Liver (tissue), 9 donors: ENCODE results near the gene CHMP5. TPM values are rescaled to one million over a fixed set of nuclear protein-coding genes. Genes with fewer than 3 reads are reported as not detected.

Experiments used
- DNase-seq: peaks from one replicate; pipeline ENCODE4 v3.0.0-alpha.2; 2017; ENCODE audit warnings: low spot score
- H3K27ac ChIP-seq, 2 donors: one replicate each; pipeline ENCODE4 v1.7.0; 2013; ENCODE audit warnings: inconsistent platforms in 2 of 2, low read length in 2 of 2, control low read depth in 1 of 2, low read depth in 1 of 2, mild to moderate bottlenecking in 1 of 2
- H3K27me3 ChIP-seq, 4 donors: one replicate each; pipeline versions ENCODE4 v1.6.1 to v1.7.0; 2013; ENCODE audit warnings: low read length in 3 of 4, inconsistent platforms in 1 of 4, mild to moderate bottlenecking in 1 of 4, moderate library complexity in 1 of 4; ENCODE audit not compliant: control insufficient read depth in 4 of 4, insufficient read depth in 4 of 4
- H3K36me3 ChIP-seq, 4 donors: one replicate each; pipeline versions ENCODE4 v1.6.1 to v1.7.0; 2013; ENCODE audit warnings: low read length in 3 of 4, mild to moderate bottlenecking in 3 of 4, low read depth in 1 of 4, moderate library complexity in 1 of 4; ENCODE audit not compliant: control insufficient read depth in 4 of 4, insufficient read depth in 3 of 4
- H3K4me1 ChIP-seq, 4 donors: one replicate each; pipeline versions ENCODE4 v1.6.1 to v1.7.0; 2013; ENCODE audit warnings: low read length in 3 of 4, mild to moderate bottlenecking in 3 of 4, moderate library complexity in 1 of 4; ENCODE audit not compliant: control insufficient read depth in 4 of 4, insufficient read depth in 4 of 4
- H3K4me3 ChIP-seq, 3 donors: one replicate each; pipeline versions ENCODE4 v1.6.1 to v1.7.0; 2013; ENCODE audit warnings: low read length in 3 of 3, control low read depth in 1 of 3, low read depth in 1 of 3, mild to moderate bottlenecking in 1 of 3
- H3K9ac ChIP-seq, 2 donors: one replicate each; pipeline ENCODE4 v1.7.0; 2013; ENCODE audit warnings: low read length in 2 of 2, mild to moderate bottlenecking in 2 of 2, moderate library complexity in 2 of 2, control low read depth in 1 of 2, low read depth in 1 of 2
- H3K9me3 ChIP-seq, 4 donors: one replicate each; pipeline versions ENCODE4 v1.6.1 to v1.7.0; 2013; ENCODE audit warnings: low read length in 3 of 4; ENCODE audit not compliant: control insufficient read depth in 4 of 4
- EGR1 ChIP-seq, 2 donors: IDR thresholded peaks; 2 replicates each; pipeline ENCODE4 v1.6.1; 2016 to 2018; ENCODE audit warnings: antibody characterized with exemption in 2 of 2, low read depth in 2 of 2
- FOXA1 ChIP-seq: IDR thresholded peaks from 2 replicates; pipeline ENCODE4 v1.6.1; 2016; ENCODE audit warnings: antibody characterized with exemption
- FOXA2 ChIP-seq: IDR thresholded peaks from 2 replicates; pipeline ENCODE4 v1.6.1; 2016; ENCODE audit warnings: antibody characterized with exemption
- GABPA ChIP-seq, 2 donors: IDR thresholded peaks in 1 of 2; conservative IDR thresholded peaks in 1 of 2; 2 replicates each; pipeline ENCODE4 v1.6.1; 2016; ENCODE audit warnings: antibody characterized with exemption in 2 of 2, mild to moderate bottlenecking in 1 of 2, moderate library complexity in 1 of 2
- HNF4A ChIP-seq, 2 donors: conservative IDR thresholded peaks; 2 replicates each; pipeline ENCODE4 v1.6.1; 2016; ENCODE audit warnings: antibody characterized with exemption in 2 of 2, mild to moderate bottlenecking in 2 of 2
- HNF4G ChIP-seq: IDR thresholded peaks from 2 replicates; pipeline ENCODE4 v1.6.1; 2016; ENCODE audit warnings: antibody characterized with exemption
- JUND ChIP-seq, 2 donors: IDR thresholded peaks; 2 replicates each; pipeline ENCODE4 v1.6.1; 2016; ENCODE audit warnings: antibody characterized with exemption in 2 of 2
- MAX ChIP-seq: IDR thresholded peaks from 2 replicates; pipeline ENCODE4 v1.6.1; 2016; ENCODE audit warnings: antibody characterized with exemption
- NR2F2 ChIP-seq: IDR thresholded peaks from 2 replicates; pipeline ENCODE4 v1.6.1; 2016; ENCODE audit warnings: antibody characterized with exemption
- RAD21 ChIP-seq, 2 donors: IDR thresholded peaks; 2 replicates each; pipeline ENCODE4 v1.6.1; 2016; ENCODE audit warnings: antibody characterized with exemption in 2 of 2, mild to moderate bottlenecking in 2 of 2
- RXRA ChIP-seq, 2 donors: IDR thresholded peaks; 2 replicates each; pipeline ENCODE4 v1.6.1; 2017 to 2018; ENCODE audit warnings: antibody characterized with exemption in 2 of 2, mild to moderate bottlenecking in 1 of 2
- SP1 ChIP-seq: IDR thresholded peaks from 2 replicates; pipeline ENCODE4 v1.6.1; 2018; ENCODE audit warnings: antibody characterized with exemption, mild to moderate bottlenecking
- TAF1 ChIP-seq: conservative IDR thresholded peaks from 2 replicates; pipeline ENCODE4 v1.6.1; 2016; ENCODE audit warnings: antibody characterized with exemption, mild to moderate bottlenecking
- ZBTB33 ChIP-seq: IDR thresholded peaks from 2 replicates; pipeline ENCODE4 v1.6.1; 2016; ENCODE audit warnings: antibody characterized with exemption
- WGBS: extraction: QIAGEN DNeasy Blood & Tissue Kit; methylation state at CpG from one replicate; pipeline ENCODE4 v1.1.7; 2013; 5-methylcytosine and 5-hydroxymethylcytosine counted together
- polyA plus RNA-seq, 2 donors: library from polyadenylated mRNA; stranded (reverse) in 1 of 2; unstranded in 1 of 2; fragments of 200-250 nt in 1 of 2; fragments of >200 nt in 1 of 2; fragmentation: Nextera tagmentation in 1 of 2; extraction: Ambion mirVana in 1 of 2; gene quantifications; one replicate each; pipeline versions ENCODE4 v1.2.1 to v1.2.3, GENCODE V29; 2013 to 2015
- total RNA-seq, 2 donors: library from RNA; depleted of rRNA; stranded (reverse); fragments of >200 nt; gene quantifications; one replicate each; pipeline ENCODE4 v1.2.3, GENCODE V29; 2014
- TF ChIP-seq, protein P1 (sequence below): IDR thresholded peaks from 2 replicates; pipeline ENCODE4 v1.6.1; 2016; ENCODE audit warnings: antibody characterized with exemption
- TF ChIP-seq, protein P2 (sequence below): fragments of 150-350 bp; IDR thresholded peaks from 2 replicates; pipeline ENCODE4 v1.5.1; 2017; ENCODE audit warnings: improper control_type of control experiment, low read depth, low read length; ENCODE audit not compliant: missing input control
- TF ChIP-seq, protein P3 (sequence below): IDR thresholded peaks from 2 replicates; pipeline ENCODE4 v1.6.1; 2016; ENCODE audit warnings: antibody characterized with exemption, mild to moderate bottlenecking
- donor health status: healthy.
- donor health status: healthy.
- donor health status: healthy.
- donor health status: healthy.
- donor health status: healthy.

CHMP5 gene
- total and polyA plus RNA-seq, 4 donors: 23.2 to 34.8 (median 27.8) TPM

DNA sequence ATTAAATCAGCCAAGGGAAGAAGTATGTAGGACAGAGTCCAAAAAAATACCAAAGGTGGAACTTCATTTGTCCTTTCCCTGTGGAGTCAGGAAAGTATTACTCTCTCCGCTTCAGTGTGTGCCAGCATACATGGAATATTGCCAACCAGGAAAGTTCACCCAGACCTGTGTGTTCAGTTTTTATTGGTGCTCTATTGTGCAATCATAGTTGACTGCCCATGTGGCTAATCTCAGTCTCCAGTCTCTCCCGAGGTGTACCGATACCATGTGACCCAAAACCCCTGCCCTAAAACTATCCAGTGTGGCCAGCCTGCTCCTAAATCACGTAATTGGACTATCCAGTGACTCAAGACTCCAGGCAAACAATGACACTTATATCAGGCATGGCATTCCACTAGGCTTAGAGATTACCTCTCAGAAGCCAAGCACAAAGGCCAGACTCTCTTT, 64.3 kb downstream of the CHMP5 start (continued):
- TF ChIP-seq MAX (peak; percentile 94), FOXA2 (peak; percentile 67)

- Histone ChIP-seq H3K36me3 (peaks cover 10 to 46% (median 25%) of the 10 kb centered on the region in 4 donors), H3K27ac (peak overlapping the region in 1 of 2 donors; percentile 27), H3K4me3 (no peak overlapping the region), H3K4me1 (peaks cover 5 to 12% (median 7%) of the 10 kb centered on the region in 4 donors), H3K27me3 (no peaks in the 10 kb centered on the region), H3K9ac (no peak overlapping the region), H3K9me3 (no peaks in the 10 kb centered on the region)
- WGBS: 70% methylated on average over 5 of the region's 5 CpGs
- DNase-seq: no peak
- TF ChIP-seq FOXA2: no peak
- TF ChIP-seq HNF4A (conservative IDR thresholded peaks at IDR 0.05): peak in 1 of 2 donors; percentile 10
- TF ChIP-seq, protein P1, sequence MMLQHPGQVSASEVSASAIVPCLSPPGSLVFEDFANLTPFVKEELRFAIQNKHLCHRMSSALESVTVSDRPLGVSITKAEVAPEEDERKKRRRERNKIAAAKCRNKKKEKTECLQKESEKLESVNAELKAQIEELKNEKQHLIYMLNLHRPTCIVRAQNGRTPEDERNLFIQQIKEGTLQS: no peak
Observed at GRCh38 chr9:33329979-33330378, 65.1 kb downstream of the CHMP5 start.

DNA sequence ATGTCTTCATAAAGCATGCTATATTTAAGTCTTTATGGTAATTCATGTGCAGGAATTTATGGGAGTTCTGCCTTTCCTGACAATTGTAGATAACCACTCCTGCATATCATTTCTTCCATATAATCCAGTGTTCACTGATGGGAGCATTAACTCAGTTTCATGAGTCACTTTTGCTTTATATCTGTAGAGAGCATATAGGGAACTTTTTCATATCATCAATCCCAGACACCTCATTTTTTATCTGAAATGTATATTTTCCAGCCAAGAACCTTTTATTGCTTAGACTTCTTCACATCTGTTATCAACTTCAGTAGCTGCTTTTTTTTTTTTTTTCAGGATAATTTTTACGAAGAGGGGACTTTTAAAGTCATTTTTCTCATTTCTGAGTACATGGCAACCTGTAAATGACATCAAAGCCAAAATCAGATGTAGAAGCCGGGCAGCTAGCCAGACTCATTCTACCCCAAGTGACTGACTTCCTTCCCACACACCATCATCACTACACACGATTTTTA, 66.6 kb downstream of the CHMP5 start:
- H3K9me3 ChIP-seq: no peaks in the 10 kb centered on the region
- WGBS: 86% methylated on average over 3 of the region's 3 CpGs
- peaks cover 5 to 12% (median 7%) of the 10 kb centered on the region in 4 donors for H3K4me1 ChIP-seq
- H3K4me3 ChIP-seq: no peak overlapping the region
- DNase-seq: no peak
- no peak overlapping the region for H3K9ac ChIP-seq
- no peak overlapping the region for H3K27ac ChIP-seq
- TF ChIP-seq TAF1: no peak
- no peak for TF ChIP-seq NR2F2
- no peak for TF ChIP-seq RXRA (IDR thresholded peaks at IDR 0.05)
- no peak for TF ChIP-seq HNF4A (conservative IDR thresholded peaks at IDR 0.05)
- no peak for TF ChIP-seq GABPA (IDR thresholded peaks at IDR 0.05 in 1 of 2, conservative IDR thresholded peaks at IDR 0.05 in 1 of 2)
- no peak for TF ChIP-seq EGR1 (IDR thresholded peaks at IDR 0.05; ENCODE audit: low read depth in 2 of 2)
- no peak for TF ChIP-seq HNF4G
- no peak for TF ChIP-seq JUND (IDR thresholded peaks at IDR 0.05)
- TF ChIP-seq FOXA2: no peak
- TF ChIP-seq, protein P2, sequence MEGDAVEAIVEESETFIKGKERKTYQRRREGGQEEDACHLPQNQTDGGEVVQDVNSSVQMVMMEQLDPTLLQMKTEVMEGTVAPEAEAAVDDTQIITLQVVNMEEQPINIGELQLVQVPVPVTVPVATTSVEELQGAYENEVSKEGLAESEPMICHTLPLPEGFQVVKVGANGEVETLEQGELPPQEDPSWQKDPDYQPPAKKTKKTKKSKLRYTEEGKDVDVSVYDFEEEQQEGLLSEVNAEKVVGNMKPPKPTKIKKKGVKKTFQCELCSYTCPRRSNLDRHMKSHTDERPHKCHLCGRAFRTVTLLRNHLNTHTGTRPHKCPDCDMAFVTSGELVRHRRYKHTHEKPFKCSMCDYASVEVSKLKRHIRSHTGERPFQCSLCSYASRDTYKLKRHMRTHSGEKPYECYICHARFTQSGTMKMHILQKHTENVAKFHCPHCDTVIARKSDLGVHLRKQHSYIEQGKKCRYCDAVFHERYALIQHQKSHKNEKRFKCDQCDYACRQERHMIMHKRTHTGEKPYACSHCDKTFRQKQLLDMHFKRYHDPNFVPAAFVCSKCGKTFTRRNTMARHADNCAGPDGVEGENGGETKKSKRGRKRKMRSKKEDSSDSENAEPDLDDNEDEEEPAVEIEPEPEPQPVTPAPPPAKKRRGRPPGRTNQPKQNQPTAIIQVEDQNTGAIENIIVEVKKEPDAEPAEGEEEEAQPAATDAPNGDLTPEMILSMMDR: no peak
- TF ChIP-seq RAD21 (IDR thresholded peaks at IDR 0.05): no peak
- TF ChIP-seq, protein P3, sequence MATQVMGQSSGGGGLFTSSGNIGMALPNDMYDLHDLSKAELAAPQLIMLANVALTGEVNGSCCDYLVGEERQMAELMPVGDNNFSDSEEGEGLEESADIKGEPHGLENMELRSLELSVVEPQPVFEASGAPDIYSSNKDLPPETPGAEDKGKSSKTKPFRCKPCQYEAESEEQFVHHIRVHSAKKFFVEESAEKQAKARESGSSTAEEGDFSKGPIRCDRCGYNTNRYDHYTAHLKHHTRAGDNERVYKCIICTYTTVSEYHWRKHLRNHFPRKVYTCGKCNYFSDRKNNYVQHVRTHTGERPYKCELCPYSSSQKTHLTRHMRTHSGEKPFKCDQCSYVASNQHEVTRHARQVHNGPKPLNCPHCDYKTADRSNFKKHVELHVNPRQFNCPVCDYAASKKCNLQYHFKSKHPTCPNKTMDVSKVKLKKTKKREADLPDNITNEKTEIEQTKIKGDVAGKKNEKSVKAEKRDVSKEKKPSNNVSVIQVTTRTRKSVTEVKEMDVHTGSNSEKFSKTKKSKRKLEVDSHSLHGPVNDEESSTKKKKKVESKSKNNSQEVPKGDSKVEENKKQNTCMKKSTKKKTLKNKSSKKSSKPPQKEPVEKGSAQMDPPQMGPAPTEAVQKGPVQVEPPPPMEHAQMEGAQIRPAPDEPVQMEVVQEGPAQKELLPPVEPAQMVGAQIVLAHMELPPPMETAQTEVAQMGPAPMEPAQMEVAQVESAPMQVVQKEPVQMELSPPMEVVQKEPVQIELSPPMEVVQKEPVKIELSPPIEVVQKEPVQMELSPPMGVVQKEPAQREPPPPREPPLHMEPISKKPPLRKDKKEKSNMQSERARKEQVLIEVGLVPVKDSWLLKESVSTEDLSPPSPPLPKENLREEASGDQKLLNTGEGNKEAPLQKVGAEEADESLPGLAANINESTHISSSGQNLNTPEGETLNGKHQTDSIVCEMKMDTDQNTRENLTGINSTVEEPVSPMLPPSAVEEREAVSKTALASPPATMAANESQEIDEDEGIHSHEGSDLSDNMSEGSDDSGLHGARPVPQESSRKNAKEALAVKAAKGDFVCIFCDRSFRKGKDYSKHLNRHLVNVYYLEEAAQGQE: no peak
- TF ChIP-seq ZBTB33: no peak
- TF ChIP-seq SP1: no peak
- TF ChIP-seq, protein P1: no peak
- TF ChIP-seq FOXA1: no peak
- H3K36me3 ChIP-seq: peaks cover 13 to 45% (median 29%) of the 10 kb centered on the region in 4 donors
- H3K27me3 ChIP-seq: no peaks in the 10 kb centered on the region
